Measurements from ENCODE around the gene TIGD1. TPM values are rescaled to one million over a fixed set of nuclear protein-coding genes. Genes with fewer than 3 reads are reported as not detected.
"Not testable (repeated sequence)": the region's sequence is repeated elsewhere in the genome, so short reads cannot be mapped to it uniquely, and the experiment has no call there.

TIGD1 gene
- total RNA-seq, 1 donor from 2014 or later: 2.1 TPM

DNA sequence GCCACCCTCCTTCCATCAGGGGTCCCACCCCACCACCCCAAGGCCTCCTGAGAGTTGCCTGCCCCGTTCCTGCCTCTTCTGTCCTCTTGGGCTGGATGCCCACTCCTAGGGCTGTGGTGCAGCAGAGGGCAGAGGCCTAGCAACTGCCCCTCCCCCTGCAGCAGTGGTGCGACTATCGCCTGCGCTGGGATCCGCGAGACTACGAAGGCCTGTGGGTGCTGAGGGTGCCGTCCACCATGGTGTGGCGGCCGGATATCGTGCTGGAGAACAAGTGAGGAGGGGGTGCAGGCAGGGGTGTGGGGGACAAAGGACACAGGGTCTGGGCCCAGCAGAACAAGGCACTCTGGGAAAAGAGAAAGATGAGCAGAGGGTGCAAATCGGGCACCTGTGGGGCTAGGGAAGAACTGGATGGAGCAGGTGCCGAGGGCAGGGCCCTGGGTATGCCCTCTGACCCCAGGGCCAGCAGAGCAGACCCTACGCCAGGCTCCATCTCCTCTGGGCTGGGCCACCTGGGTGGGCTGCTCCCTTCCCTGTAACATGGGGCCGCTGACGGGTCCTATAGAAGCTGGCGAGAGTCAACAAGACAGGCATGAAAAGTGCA, 9.8 kb downstream of the TIGD1 start:
- peak; percentile 49 for DNase-seq (ENCODE audit: low read depth)

DNA sequence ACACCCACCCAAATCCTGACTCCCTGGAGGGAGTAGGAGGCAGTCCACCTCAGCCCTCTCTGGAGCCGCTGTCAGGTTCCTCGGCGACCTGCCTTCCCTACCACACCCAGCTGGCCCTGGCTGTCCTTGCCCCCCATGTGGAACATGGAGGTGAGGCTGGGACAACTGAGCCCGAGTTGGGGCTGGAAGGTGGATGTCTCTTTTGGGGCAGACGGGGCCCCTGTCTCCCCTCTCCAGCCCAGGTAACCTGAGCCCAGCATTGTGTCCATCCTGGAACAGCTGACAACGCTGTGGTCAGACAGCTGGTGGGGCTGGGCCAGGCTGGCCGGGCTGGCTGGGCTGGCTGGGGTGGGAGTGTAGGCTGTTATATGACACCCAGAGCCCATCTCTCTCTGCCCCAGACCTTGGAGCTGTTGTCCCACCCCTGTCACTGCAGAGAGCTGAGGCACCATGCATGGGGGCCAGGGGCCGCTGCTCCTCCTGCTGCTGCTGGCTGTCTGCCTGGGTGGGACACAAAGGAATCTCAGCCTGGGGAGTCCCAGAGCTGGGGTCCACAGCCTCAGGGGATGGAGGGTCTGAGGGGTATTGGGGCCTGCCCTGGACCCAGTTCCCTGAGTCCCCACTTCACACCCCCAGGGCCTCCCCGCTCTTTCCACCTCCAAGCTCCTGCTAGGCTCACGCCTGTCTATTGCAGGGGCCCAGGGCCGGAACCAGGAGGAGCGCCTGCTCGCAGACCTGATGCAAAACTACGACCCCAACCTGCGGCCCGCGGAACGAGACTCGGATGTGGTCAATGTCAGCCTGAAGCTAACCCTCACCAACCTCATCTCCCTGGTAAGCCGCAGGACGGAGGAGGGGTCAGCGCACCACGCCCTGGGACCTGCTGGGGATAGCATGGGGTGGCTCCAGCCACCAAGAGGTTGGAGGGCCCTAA, 10.8 kb downstream of the TIGD1 start, which contains the start of gene CHRNG:
TSS of gene CHRNG (plus strand) at position 395 of the 934 bp plus-strand sequence. CDS start at position 451, 56 bp downstream.
- peak; percentile 97 for DNase-seq (ENCODE audit: low read depth)

DNA sequence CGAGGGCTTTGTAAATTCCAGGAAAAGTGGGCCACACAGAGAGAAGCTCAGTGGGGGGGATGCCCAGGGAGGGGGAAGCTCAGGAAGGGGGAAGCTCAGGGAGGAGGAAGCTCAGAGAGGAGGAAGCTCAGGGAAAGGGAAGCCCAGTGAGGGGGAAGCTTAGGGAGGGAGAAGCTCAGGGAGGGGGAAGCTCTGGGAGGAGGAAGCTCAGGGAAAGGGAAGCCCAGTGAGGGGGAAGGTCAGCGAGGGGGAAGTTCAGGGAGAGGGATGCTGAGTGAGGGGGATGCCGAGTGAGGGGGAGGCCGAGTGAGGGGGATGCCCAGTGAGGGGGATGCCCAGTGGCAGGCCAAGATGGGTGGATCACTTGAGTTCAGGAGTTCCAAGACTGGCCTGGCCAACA, 11.7 kb downstream of the TIGD1 start:
- no peak for DNase-seq (ENCODE audit: low read depth)

DNA sequence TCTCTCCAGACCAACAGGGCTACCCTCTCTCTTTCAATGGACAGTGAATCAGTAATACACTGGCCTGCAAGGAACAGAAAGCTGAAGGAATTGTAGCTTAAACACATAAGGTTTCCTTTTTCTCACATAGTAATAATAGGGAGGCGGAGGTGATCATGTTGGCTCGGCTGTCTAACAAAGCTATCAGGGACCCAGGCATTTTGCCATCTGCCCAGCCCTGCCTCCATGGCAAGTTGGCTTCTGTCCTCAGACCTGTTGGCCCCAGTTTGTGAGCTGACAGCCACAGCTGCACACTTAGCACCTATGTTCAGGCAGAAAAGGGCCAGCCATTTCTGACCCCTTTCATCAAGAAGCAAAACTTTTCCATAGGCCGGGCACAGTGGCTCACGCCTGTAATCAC, 12.9 kb downstream of the TIGD1 start:
- DNase-seq (ENCODE audit: low read depth): peak; percentile 84

DNA sequence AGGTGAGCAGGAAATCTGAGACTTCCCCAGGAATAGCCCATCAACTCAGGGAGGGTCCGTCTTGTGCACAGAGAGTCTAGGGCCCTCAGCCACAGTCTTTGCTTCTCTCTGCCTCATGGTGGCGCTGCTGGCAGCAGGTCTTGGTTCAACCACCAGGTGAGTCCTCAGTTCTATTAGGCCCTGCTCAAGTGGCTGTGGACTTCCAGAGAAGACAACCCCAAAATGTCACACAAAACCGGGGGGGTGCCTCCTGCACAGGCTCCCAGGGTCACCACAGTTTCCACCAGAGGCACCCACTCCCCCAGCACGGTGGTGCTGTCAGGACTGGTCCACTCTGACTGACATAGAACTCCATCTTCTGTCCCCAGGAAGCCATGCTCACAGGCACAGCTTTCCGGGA, 13.3 kb downstream of the TIGD1 start:
- peak; percentile 61 for DNase-seq (ENCODE audit: low read depth)

DNA sequence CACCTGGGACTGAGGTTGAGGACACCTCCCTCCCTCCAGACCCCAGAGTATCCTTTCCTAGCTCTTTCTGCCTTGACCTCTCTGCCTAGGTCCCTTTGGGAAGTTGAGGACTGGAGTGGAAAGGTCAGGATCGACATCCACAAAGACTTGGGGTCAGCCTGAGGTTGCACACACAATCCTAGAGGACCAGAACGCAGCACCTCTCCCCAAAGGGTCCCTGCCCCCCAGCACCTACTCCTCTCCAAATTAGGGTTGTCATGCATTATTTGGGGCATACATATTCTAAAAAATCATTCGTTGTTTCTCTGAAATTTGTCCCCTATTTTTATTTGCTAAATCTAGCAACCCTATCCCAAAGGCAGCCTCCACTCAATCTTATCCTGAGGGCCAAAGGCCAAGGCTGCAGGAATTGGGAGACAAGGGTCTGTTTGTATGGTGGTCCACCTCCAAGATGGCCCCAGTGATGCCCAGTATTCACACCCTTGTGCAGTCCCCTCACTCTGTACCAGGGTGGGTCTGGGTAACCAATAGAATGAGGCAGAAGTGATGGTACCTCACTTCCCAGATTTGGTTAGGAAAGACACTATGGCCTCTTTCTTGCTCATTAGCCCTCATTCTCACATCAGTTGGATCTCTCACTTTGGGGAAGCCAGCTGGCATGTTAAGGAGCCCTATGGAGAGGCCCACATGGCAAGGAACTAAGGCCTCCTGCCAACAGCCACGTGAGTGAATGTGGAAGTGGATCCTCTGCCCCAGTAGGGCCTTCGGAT, 14.4 kb downstream of the TIGD1 start:
- no peak for DNase-seq (ENCODE audit: low read depth)

DNA sequence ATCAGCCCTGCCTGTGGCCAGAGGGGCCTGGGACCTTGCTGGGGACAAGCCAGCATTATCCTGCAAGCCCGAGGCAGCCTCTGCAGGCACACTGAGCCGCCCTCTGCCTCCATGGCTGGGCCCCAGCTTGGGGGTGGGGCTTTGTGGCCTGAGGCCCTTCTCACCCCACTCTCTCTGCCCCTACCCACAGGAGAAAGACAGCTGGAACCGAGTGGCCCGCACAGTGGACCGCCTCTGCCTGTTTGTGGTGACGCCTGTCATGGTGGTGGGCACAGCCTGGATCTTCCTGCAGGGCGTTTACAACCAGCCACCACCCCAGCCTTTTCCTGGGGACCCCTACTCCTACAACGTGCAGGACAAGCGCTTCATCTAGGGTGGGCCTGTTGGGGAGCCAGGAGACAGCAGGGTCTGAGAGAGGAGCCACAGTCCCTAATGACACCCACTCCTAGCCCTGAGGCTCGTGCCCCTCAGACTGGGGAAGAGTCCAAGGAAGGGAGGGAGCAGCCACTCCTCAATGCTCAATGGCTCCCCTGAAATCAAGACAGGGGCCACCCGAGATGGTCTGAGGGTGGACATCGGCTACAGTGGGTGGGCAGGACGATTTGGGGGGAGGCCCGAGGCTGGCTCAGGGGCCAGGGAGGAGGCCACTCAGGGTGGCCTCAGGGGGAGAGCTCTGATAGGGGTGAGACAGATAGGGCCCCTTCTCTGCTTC, 15.3 kb downstream of the TIGD1 start:
- DNase-seq (ENCODE audit: low read depth): peak; percentile 91

DNA sequence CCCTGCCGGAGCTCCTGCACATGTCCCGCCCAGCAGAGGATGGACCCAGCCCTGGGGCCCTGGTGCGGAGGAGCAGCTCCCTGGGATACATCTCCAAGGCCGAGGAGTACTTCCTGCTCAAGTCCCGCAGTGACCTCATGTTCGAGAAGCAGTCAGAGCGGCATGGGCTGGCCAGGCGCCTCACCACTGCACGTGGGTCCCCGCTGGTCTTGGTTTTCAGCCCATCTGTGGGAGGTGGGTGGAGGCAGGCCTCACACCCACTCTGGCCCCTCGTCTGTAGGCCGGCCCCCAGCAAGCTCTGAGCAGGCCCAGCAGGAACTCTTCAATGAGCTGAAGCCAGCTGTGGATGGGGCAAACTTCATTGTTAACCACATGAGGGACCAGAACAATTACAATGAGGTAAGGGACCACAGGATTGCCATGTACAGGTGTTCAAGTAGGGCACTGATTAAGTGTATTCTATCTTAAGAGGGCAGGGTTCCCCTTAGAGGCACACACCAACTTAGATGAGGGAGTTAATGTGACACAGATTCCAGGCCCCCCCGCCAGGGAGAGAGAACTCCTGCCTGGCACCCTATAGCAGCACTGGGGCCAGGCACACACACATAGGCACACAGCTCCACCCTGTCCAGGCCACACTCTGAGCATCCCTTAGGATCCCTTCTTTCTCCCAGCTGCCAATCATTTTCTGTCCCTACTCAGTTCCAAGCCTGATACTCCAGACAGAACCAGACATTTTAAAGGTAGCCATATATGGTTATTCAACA, 16.2 kb downstream of the TIGD1 start:
- DNase-seq (ENCODE audit: low read depth): peak; percentile 91

DNA sequence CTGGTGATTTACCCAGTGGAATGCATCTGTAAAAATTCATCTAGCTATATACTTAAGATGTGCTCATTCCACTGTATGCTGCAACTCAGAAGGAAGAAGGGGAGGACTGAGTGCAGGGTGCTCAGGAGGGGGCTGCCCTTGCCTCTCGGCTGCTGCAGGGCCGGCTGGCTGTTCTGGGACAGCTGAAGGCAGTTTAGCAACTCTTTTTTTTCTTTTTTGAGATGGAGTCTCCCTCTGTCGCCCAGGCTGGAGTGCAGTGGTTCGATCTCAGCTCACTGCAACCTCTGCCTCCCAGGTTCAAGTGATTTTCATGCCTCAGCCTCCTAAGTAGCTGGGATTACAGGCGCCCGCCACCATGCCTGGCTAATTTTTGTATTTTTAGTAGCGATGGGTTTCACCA, 17.5 kb downstream of the TIGD1 start:
- DNase-seq (ENCODE audit: low read depth): not testable (repeated sequence)

DNA sequence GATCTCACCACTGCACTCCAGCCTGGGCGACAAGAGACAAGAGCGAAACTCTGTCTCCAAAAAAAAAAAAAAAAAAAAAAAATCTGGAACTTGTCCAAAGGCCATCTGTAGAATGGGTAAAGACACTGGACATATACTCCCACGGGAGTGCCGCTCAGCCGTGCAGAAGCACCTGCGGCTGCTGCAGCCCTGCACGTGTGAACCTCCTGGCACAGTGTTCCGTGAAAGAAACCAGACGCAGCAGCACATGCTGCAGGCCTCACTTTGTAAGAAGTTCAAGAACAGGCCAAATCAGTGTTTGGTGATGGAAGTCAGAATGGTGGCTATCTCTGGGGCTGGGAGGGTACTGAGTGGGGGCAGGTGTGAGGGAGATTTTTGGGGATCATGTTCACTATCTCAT, 17.9 kb downstream of the TIGD1 start:
- DNase-seq (ENCODE audit: low read depth): no peak

DNA sequence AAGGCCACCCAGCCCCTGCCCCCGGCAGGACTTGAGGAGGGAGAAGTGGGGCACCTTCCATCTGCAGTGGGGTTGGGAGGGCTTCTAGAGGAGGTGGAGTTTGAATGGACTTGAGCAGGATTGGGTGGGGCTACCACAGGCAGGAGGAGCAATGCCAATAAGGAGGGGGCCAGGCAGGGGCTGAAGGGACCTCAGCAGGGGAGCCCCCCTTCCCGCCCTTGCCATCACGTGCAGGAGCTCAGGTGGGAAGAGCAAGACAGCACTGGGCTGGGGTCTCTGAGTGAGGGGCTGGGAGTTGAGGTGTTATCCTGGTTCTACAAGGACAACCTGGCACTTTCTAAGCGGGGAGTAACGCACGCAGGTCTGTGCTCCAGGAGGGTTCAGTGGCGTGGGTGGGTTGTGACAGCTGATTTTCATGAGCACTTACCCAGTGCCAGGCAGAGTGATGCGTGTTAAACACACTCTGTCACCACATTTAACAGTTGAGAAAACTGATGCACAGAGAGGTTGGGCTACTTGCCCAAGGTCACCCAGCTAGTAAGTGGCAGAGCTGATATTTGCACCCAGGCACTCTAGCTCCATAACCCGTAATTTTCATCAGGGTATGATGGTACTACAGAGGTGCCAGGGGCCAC, 19.6 kb downstream of the TIGD1 start:
- no peak for DNase-seq (ENCODE audit: low read depth)

DNA sequence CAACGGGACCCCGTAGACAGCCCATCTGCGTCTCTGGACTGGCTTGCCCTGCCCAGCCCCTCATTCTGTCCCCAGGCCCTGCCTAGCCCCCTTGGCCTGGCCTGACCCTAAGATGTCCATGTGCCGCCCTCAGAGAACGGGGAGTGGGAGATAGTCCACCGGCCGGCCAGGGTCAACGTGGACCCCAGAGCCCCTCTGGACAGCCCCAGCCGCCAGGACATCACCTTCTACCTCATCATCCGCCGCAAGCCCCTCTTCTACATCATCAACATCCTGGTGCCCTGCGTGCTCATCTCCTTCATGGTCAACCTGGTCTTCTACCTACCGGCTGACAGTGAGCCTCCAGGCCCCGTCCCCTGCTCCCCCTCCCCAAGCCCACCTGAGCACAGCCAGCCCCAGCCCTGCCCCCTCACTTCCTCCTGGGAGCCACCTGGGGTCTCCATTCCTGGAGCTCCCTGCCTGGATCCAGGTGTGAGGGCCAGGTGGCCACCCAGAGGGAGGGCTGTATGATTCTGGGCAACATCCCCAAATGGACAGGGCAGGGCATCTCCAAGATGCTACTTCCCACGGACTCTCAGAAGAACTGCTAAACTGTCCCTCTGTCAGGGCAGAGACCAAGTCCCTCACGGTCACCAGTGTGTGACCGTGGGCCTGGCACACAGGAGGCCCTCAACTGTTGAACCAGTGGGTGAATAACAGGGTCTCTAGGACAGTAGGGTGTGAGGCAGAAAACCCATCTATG, 20.4 kb downstream of the TIGD1 start:
- no peak for DNase-seq (ENCODE audit: low read depth)

DNA sequence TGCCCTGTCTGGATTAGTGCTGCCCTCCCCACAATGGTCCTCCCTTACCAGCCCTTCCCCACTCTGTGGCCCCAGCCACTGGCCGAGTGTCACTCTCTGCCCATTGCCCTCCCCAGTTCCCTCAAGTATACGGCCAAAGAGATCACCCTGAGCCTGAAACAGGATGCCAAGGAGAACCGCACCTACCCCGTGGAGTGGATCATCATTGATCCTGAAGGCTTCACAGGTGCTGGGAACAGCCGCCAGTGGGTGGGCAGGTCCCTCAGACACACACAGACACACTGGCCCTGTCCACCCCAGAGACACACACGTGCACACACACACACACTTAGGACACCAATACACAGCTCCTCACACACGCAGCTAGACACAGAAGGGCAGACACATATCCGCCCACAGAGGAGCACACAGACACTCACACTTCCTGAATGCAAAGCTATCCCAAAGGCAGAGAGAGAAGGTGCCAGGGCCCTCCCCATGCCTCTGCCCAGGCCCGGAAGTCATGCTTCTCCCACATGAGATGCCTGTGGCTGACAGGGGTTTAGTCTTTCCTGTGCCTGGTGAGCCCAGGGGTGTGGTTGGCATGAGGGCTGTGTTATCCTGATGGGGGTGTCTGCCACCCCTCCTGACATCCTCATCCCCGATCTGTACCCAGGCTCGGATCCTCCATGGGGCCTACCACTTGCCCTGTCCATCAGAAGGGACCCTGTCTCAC, 21.5 kb downstream of the TIGD1 start:
- peak; percentile 96 for DNase-seq (ENCODE audit: low read depth)

DNA sequence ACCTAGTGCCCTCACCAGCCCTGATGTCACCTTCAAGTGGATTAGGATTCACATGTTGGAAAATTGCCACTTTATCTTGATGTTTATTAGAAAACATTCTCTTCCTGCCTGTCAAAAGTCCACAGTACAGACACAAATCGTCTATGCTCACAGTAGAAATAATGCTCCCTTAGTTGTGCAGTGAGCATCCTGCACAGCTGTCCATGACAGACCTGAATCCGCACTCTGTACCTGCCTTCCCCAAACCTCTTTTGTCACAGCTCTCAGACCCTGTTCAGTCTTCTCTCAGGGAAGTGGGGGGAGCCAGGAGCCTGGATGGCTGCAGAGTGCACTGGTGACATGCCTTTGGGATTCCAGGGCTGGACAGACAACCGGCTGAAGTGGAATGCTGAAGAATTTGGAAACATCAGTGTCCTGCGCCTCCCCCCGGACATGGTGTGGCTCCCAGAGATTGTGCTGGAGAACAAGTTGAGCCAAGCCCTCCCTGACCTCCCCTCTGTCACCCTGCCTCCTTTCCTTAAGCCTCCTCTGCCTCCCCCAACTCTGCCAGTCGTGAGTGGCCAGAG, 22.4 kb downstream of the TIGD1 start:
- peak; percentile 62 for DNase-seq (ENCODE audit: low read depth)

DNA sequence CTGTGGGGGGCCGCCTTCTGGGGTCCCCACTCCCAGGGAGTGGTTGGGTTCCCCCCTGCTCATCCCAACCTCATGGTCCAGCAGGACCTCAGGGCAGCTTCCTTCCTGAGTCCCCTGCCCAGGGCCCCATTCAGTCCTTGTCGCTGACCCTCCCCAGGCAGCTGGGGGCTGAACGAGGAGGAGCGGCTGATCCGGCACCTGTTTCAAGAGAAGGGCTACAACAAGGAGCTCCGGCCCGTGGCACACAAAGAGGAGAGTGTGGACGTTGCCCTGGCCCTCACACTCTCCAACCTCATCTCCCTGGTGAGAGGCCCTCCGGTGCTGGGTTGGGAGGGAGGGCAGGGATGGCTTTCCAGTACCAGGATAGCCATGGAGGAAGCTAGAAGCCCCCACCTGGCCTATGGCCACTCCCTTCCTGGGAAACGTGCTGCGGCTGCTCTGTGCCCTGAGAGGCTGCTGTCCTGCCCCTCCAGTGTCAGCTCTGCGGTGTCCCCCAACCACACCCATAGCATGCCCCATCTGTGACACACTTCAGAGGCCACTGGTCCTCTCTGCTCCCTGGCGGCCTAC, 23.9 kb downstream of the TIGD1 start:
- DNase-seq (ENCODE audit: low read depth): peak; percentile 92

DNA sequence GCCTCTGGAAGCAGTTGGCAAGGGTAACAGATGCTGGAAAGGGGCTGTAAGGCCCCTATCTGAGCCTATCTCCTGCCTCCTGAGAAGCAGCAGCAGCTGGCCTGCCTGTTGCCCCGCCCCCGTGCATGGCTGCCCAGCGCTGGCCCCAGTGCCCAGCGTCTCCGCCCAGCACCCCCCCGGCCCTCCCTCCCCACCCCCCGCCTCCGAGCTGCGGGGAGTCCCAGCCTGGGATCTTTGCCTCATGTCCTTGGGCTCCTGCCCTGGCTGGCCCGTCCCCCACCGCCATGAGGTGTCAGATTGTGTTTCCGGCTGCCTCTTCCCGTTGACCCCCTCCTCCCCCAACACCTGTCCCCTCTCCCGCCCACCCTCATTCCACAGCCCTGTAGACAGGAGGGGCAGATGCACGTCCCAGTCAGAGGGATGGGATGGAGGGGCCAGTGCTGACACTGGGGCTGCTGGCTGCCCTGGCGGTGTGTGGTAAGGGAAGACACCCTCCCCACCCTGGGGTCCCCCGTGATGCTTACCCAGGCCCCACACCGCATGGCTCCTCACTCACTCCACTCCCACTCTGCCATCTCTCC, 24.5 kb downstream of the TIGD1 start, which contains the start of gene CHRND:
TSS of gene CHRND (plus strand) at position 370 of the 581 bp plus-strand sequence. CDS start at position 426, 56 bp downstream.
- DNase-seq (ENCODE audit: low read depth): peak; percentile 97

DNA sequence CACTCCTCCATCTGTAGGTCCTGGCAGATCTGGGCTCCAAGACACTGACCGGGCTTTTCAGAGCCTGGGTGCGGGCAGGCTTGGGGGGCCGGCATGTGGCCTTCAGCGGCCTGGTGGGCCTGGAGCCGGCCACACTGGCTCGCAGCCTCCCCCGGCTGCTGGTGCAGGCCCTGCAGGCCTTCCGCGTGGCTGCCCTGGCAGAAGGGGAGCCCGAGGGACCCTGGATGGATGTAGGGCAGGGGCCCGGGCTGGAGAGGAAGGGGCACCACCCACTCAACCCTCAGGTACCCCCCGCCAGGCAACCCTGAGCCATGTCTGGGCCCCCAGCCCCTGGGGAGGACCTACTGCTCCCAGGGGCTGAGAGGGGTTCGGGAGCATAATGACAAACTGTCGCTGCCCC, 25.2 kb downstream of the TIGD1 start:
- no peak for DNase-seq (ENCODE audit: low read depth)

Data from myocyte (in vitro differentiated cells).